Loucy (cell line): Measurements from ENCODE around the gene ARPIN.

ENCODE experiments used
- H2AFZ ChIP-seq: fragments of 200-600 bp; sonication (generic); 2 replicates; pipeline ENCODE4 v1.6.0; 2016; ENCODE audit warnings: antibody characterized with exemption, mild to moderate bottlenecking, low read length, moderate library complexity
- H3F3A ChIP-seq: fragments of 200-600 bp; 2 replicates; pipeline ENCODE4 v1.6.0; 2016; ENCODE audit warnings: antibody characterized with exemption, low read depth, mild to moderate bottlenecking
- H3K27me3 ChIP-seq: fragments of 200-600 bp; sonication (generic); 2 replicates; pipeline ENCODE4 v1.6.1; 2014; ENCODE audit warnings: low read length, mild to moderate bottlenecking; ENCODE audit not compliant: insufficient read depth, poor library complexity, severe bottlenecking
- H3K36me3 ChIP-seq: fragments of 200-600 bp; sonication (generic); 2 replicates; pipeline ENCODE4 v1.6.1; 2016; ENCODE audit warnings: low read length; ENCODE audit not compliant: insufficient read depth
- H3K4me1 ChIP-seq: fragments of 200-600 bp; sonication (generic); 2 replicates; pipeline ENCODE4 v1.5.1; 2014; ENCODE audit warnings: low read length, mild to moderate bottlenecking; ENCODE audit not compliant: insufficient read depth, poor library complexity, severe bottlenecking
- H3K4me2 ChIP-seq: fragments of 200-600 bp; sonication (generic); 2 replicates; pipeline ENCODE4 v1.6.0; 2014; ENCODE audit warnings: antibody characterized with exemption, low read length, low read depth, mild to moderate bottlenecking; ENCODE audit not compliant: poor library complexity, severe bottlenecking
- H3K4me3 ChIP-seq: fragments of 200-600 bp; sonication (generic); 2 replicates; pipeline ENCODE4 v1.5.1; 2014; ENCODE audit warnings: low read length, mild to moderate bottlenecking, mixed read lengths; ENCODE audit not compliant: poor library complexity, severe bottlenecking
- H3K79me2 ChIP-seq: fragments of 200-600 bp; sonication (generic); 2 replicates; pipeline ENCODE4 v1.6.1; 2014; ENCODE audit warnings: low read length; ENCODE audit not compliant: insufficient read depth
- H3K9ac ChIP-seq: fragments of 200-600 bp; sonication (generic); 2 replicates; pipeline ENCODE4 v1.6.0; 2014; ENCODE audit warnings: mild to moderate bottlenecking, low read depth, low read length, moderate library complexity; ENCODE audit not compliant: poor library complexity, severe bottlenecking
- H3K9me2 ChIP-seq: fragments of 200-600 bp; sonication (generic); replicated peaks from 2 replicates; pipeline ENCODE4 v1.6.1; 2016; ENCODE audit warnings: low read depth, low read length, mixed read lengths
- H3K9me3 ChIP-seq: fragments of 200-600 bp; sonication (generic); 2 replicates; pipeline ENCODE4 v1.6.1; 2014; ENCODE audit warnings: mild to moderate bottlenecking, antibody characterized with exemption, low read length, low read depth; ENCODE audit not compliant: insufficient read depth
- H4K20me1 ChIP-seq: fragments of 200-600 bp; sonication (generic); 2 replicates; pipeline ENCODE4 v1.6.0; 2014; ENCODE audit warnings: antibody characterized with exemption, low read length, mild to moderate bottlenecking; ENCODE audit not compliant: insufficient read depth, poor library complexity, severe bottlenecking
- CTCF ChIP-seq: fragments of 200-600 bp; sonication (generic); conservative IDR thresholded peaks from 2 replicates; pipeline ENCODE4 v1.5.1; 2014; ENCODE audit warnings: mild to moderate bottlenecking, antibody characterized with exemption, low read length
- EZH2phosphoT487 ChIP-seq: fragments of 200-600 bp; IDR thresholded peaks from 2 replicates; pipeline ENCODE4 v1.6.1; 2018; ENCODE audit warnings: antibody characterized with exemption, mild to moderate bottlenecking, moderate library complexity, borderline replicate concordance

ARPIN gene

DNA sequence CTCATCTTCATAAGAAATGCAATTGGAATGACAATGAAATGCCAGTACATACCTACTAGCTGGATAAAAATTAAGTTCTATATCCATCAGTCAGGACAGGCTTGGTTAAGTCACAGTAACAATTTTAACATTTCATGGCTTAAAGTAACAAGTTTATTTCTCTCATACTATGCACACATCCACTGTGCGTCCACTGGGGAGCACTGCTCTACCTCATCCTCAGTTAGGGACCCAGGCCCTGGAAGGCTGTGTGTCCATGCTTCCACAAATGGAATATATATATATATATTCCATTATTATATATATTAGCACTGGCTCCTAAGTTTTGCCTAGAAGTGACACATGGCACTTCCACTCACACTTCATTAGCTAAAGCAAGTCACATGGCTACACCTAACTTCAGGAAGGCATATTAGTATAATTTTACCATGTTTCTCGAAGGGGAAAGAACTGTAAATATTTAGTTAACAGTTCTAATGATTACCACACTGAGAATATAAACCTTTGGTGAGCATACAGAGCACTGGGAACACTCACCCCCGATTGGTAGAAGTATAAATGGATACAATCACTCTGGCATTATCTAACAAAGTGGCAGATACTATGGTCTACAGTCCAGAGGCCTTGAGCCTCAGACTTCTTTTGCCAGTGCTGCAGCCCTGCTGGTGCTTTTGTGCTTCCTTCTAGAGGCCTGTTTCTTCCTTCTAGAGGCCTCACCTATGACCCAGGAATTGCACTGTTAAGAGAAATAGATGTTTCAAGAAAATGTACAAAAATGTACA is 47.6 kb downstream of the ARPIN start:
- no peaks in the 10 kb centered on the region for H3K79me2 ChIP-seq
- TF ChIP-seq EZH2phosphoT487: no peak
- no peak; the same call in 1 of the 2 replicates for TF ChIP-seq CTCF

GRCh38 chr15:89863918-89864317 is 48.8 kb downstream of the ARPIN start:
- TF ChIP-seq EZH2phosphoT487: no peak
- TF ChIP-seq CTCF: no peak
- Histone ChIP-seq H2AFZ (no peak overlapping the region), H3K79me2 (no peaks in the 10 kb centered on the region), H3K36me3 (peaks cover 25% of the 10 kb centered on the region; the same call in 1 of the 2 replicates), H3K27me3 (no peaks in the 10 kb centered on the region), H3K9me2 (no peaks in the 10 kb centered on the region), H4K20me1 (no peaks in the 10 kb centered on the region), H3K4me2 (no peak overlapping the region), H3K9ac (no peak overlapping the region), H3F3A (no peaks in the 10 kb centered on the region), H3K9me3 (no peaks in the 10 kb centered on the region), H3K4me1 (peaks cover 6% of the 10 kb centered on the region), H3K4me3 (no peak overlapping the region)

More for the DNA sequence above, 47.6 kb downstream of the ARPIN start:
- Histone ChIP-seq H3K4me2 (no peak overlapping the region), H3K36me3 (peaks cover 21% of the 10 kb centered on the region; the same call in 1 of the 2 replicates), H2AFZ (no peak overlapping the region), H3F3A (no peaks in the 10 kb centered on the region), H3K4me3 (no peak overlapping the region), H3K27me3 (no peaks in the 10 kb centered on the region), H3K4me1 (peaks cover 6% of the 10 kb centered on the region), H4K20me1 (no peaks in the 10 kb centered on the region), H3K9me3 (no peaks in the 10 kb centered on the region), H3K9me2 (no peaks in the 10 kb centered on the region), H3K9ac (no peak overlapping the region)

DNA sequence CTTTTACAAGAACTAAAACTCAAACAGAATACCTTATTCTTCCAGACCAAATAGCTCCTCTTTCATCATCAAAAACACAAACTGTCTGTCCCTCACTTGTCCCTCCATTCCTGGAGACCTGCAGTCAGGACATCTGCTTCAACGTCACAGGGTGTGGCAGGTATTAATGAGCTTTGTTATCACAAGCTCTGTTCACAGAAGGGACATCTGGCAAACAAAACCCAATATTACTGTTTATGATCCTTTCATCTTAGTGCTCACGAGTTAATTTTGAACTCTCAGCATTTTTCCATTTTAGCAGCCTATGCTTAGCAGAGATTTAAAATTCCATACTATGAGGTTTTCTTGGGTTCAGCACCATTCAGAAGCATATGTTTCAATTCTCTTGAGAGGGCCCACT is 51.9 kb downstream of the ARPIN start:
- H3K9me3 ChIP-seq: no peaks in the 10 kb centered on the region
- H2AFZ ChIP-seq: no peak overlapping the region
- no peak overlapping the region for H3K9ac ChIP-seq
- H3K4me2 ChIP-seq: no peak overlapping the region
- H3K79me2 ChIP-seq: no peaks in the 10 kb centered on the region
- H4K20me1 ChIP-seq: no peaks in the 10 kb centered on the region
- no peak overlapping the region for H3K4me3 ChIP-seq
- no peaks in the 10 kb centered on the region for H3K9me2 ChIP-seq
- TF ChIP-seq EZH2phosphoT487 (no peak), CTCF (no peak)
- peaks cover 6% of the 10 kb centered on the region for H3K4me1 ChIP-seq
- H3K27me3 ChIP-seq: no peaks in the 10 kb centered on the region
- H3K36me3 ChIP-seq: peaks cover 25% of the 10 kb centered on the region; the same call in 1 of the 2 replicates
- no peaks in the 10 kb centered on the region for H3F3A ChIP-seq
